Mesenchymal stem cell (in vitro differentiated cells and primary cell): Measurements from ENCODE around the gene IDI1.
"Not testable (repeated sequence)": the region's sequence is repeated elsewhere in the genome, so short reads cannot be mapped to it uniquely, and the experiment has no call there.

Experiments used
- DNase-seq: peaks from one replicate; pipeline ENCODE4 v3.0.0-alpha.2; 2013
- H2AFZ ChIP-seq: one replicate; pipeline ENCODE4 v1.6.1; 2013; ENCODE audit warnings: low read depth, mild to moderate bottlenecking, control low read depth, inconsistent platforms, low read length, moderate library complexity
- H2AK5ac ChIP-seq: 2 replicates; pipeline ENCODE4 v1.6.1; 2013; ENCODE audit warnings: low read length, moderate library complexity, mild to moderate bottlenecking, inconsistent platforms; ENCODE audit not compliant: severe bottlenecking
- H2BK120ac ChIP-seq: one replicate; pipeline ENCODE4 v1.6.1; 2013; ENCODE audit warnings: low read depth, mild to moderate bottlenecking, inconsistent platforms, low read length, moderate library complexity
- H2BK12ac ChIP-seq, 2 experiments: one replicate each; pipeline ENCODE4 v1.6.1; 2013; ENCODE audit warnings: inconsistent platforms in 2 of 2, low read length in 2 of 2, mild to moderate bottlenecking in 2 of 2, moderate library complexity in 2 of 2, control low read depth in 1 of 2
- H2BK15ac ChIP-seq: one replicate; pipeline ENCODE4 v1.6.1; 2013; ENCODE audit warnings: mild to moderate bottlenecking, low read depth, inconsistent platforms; ENCODE audit not compliant: poor library complexity, severe bottlenecking
- H2BK5ac ChIP-seq: 2 replicates; pipeline ENCODE4 v1.6.1; 2013; ENCODE audit warnings: low read depth, mild to moderate bottlenecking, low read length, control low read depth, inconsistent platforms; ENCODE audit not compliant: poor library complexity, severe bottlenecking
- H3K14ac ChIP-seq, 2 experiments: one replicate each; pipeline ENCODE4 v1.6.1; 2013; ENCODE audit warnings: inconsistent platforms in 2 of 2, low read length in 2 of 2, control low read depth in 1 of 2, mild to moderate bottlenecking in 1 of 2, moderate library complexity in 1 of 2
- H3K18ac ChIP-seq, 2 experiments: one replicate each; pipeline ENCODE4 v1.6.1; 2013; ENCODE audit warnings: inconsistent platforms in 2 of 2, low read length in 2 of 2, control low read depth in 1 of 2, low read depth in 1 of 2, mild to moderate bottlenecking in 1 of 2
- H3K23ac ChIP-seq, 2 experiments: one replicate each; pipeline ENCODE4 v1.6.1; 2013; ENCODE audit warnings: inconsistent platforms in 2 of 2, low read length in 2 of 2, mild to moderate bottlenecking in 2 of 2, moderate library complexity in 2 of 2, control low read depth in 1 of 2
- H3K27ac ChIP-seq: 2 replicates; pipeline ENCODE4 v1.5.1; 2013; ENCODE audit warnings: mild to moderate bottlenecking, moderate library complexity, low read length, control low read depth, inconsistent platforms; ENCODE audit not compliant: poor library complexity, severe bottlenecking
- H3K27me3 ChIP-seq, 2 experiments: 2 replicates each; pipeline versions ENCODE4 v1.6.1 to v1.7.0; 2013; ENCODE audit warnings: low read length in 2 of 2, mild to moderate bottlenecking in 2 of 2, moderate library complexity in 2 of 2, control low read depth in 1 of 2, inconsistent platforms in 1 of 2; ENCODE audit not compliant: control insufficient read depth in 1 of 2, insufficient read depth in 1 of 2
- H3K36me3 ChIP-seq, 2 experiments: 2 replicates each; pipeline versions ENCODE4 v1.6.1 to v1.7.0; 2013; ENCODE audit warnings: low read length in 2 of 2, control low read depth in 1 of 2, inconsistent platforms in 1 of 2, low read depth in 1 of 2, mild to moderate bottlenecking in 1 of 2; ENCODE audit not compliant: insufficient read depth in 2 of 2, control insufficient read depth in 1 of 2
- H3K4ac ChIP-seq, 2 experiments: one replicate each; pipeline ENCODE4 v1.6.1; 2013; ENCODE audit warnings: inconsistent platforms in 2 of 2, low read length in 2 of 2, mild to moderate bottlenecking in 2 of 2, moderate library complexity in 2 of 2, control low read depth in 1 of 2, low read depth in 1 of 2
- H3K4me1 ChIP-seq: 2 replicates; pipeline ENCODE4 v1.6.1; 2013; ENCODE audit warnings: low read depth, low read length, control low read depth; ENCODE audit not compliant: control insufficient read depth, insufficient read depth
- H3K4me2 ChIP-seq: 2 replicates; pipeline ENCODE4 v1.6.1; 2013; ENCODE audit warnings: low read length, mild to moderate bottlenecking, inconsistent platforms; ENCODE audit not compliant: poor library complexity, severe bottlenecking
- H3K4me3 ChIP-seq, 2 experiments: 2 replicates each; pipeline versions ENCODE4 v1.5.1 to v1.7.0; 2013; ENCODE audit warnings: low read length in 2 of 2, mild to moderate bottlenecking in 2 of 2, control low read depth in 1 of 2, low read depth in 1 of 2; ENCODE audit not compliant: insufficient read depth in 1 of 2
- H3K79me1 ChIP-seq: replicated peaks from 2 replicates; pipeline ENCODE4 v1.6.1; 2013; ENCODE audit warnings: mild to moderate bottlenecking, control low read depth, low read length, inconsistent platforms; ENCODE audit not compliant: poor library complexity, severe bottlenecking
- H3K9ac ChIP-seq: 2 replicates; pipeline ENCODE4 v1.7.0; 2013; ENCODE audit warnings: mild to moderate bottlenecking, low read length, moderate library complexity
- H3K9me3 ChIP-seq: 2 replicates; pipeline ENCODE4 v1.7.0; 2013; ENCODE audit warnings: mild to moderate bottlenecking, low read length; ENCODE audit not compliant: control insufficient read depth
- H4K8ac ChIP-seq: one replicate; pipeline ENCODE4 v1.6.1; 2013; ENCODE audit warnings: inconsistent platforms, mild to moderate bottlenecking, low read length, moderate library complexity
- H4K91ac ChIP-seq: one replicate; pipeline ENCODE4 v1.6.1; 2013; ENCODE audit warnings: mild to moderate bottlenecking, low read length, inconsistent platforms
- WGBS: methylation state at CpG from one replicate; pipeline ENCODE4 v1.1.7; 2013; ENCODE audit warnings: mixed read lengths; 5-methylcytosine and 5-hydroxymethylcytosine counted together

Gene IDI1

DNA sequence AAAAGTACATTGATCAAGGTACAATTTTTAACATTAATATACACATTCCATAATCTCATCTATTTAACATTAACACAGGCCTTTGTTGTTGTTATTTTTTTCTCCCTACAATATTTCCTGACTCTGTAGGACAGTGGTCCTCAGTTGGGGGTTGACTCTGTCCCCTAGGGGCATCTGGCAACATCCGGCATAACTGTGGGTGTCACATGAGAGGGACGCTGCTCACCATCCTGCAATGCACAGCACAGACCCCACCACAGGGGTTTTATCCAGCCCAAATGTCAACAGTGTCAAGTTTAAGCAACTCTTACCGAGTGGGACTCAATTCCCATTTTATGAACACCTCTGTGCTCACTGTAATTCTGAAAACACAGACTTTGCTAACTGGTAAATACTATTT lies 8.8 kb downstream of the IDI1 start:
- Histone ChIP-seq H3K79me1 (peaks cover 7% of the 10 kb centered on the region), H3K9ac (no peak overlapping the region), H2AK5ac (no peak overlapping the region), H3K27ac (no peak overlapping the region), H3K27me3 (no peaks in the 10 kb centered on the region), H3K14ac (no peak overlapping the region), H3K4me1 (peaks cover 12% of the 10 kb centered on the region), H3K9me3 (no peaks in the 10 kb centered on the region), H2BK5ac (no peak overlapping the region), H2BK12ac (no peak overlapping the region), H4K91ac (no peak overlapping the region), H2AFZ (no peak overlapping the region), H3K18ac (no peak overlapping the region), H3K4ac (no peak overlapping the region), H3K4me3 (no peak overlapping the region), H3K4me2 (no peak overlapping the region), H3K23ac (no peak overlapping the region), H2BK15ac (no peak overlapping the region), H3K36me3 (peaks cover 29 to 81% of the 10 kb centered on the region in 2 experiments), H4K8ac (no peak overlapping the region), H2BK120ac (no peak overlapping the region)
- WGBS = 92% methylated on average over 3 of the region's 3 CpGs
- DNase-seq = peak; percentile 29

- H3K9ac ChIP-seq, H3K9me3 ChIP-seq, H3K4me3 ChIP-seq, H2AK5ac ChIP-seq, H2BK12ac ChIP-seq, H3K14ac ChIP-seq, H3K79me1 ChIP-seq, H2BK15ac ChIP-seq, H2BK120ac ChIP-seq, H3K18ac ChIP-seq, H2AFZ ChIP-seq, DNase-seq, H3K27ac ChIP-seq, H4K8ac ChIP-seq, H3K23ac ChIP-seq, H3K27me3 ChIP-seq, H3K4me2 ChIP-seq, H2BK5ac ChIP-seq, H3K4ac ChIP-seq, H4K91ac ChIP-seq: not testable (repeated sequence)
- Histone ChIP-seq H3K4me1 (peaks cover 10% of the 10 kb centered on the region), H3K36me3 (peaks cover 29 to 70% of the 10 kb centered on the region in 2 experiments)
- WGBS = 94% methylated on average over 10 of the region's 20 CpGs
Observed at GRCh38 chr10:1038769-1039168, 10.2 kb downstream of the IDI1 start.

GRCh38 chr10:1037098-1037497 lies 11.8 kb downstream of the IDI1 start:
- Histone ChIP-seq H3K27ac (no peak overlapping the region), H3K9me3 (no peaks in the 10 kb centered on the region), H4K8ac (no peak overlapping the region), H3K18ac (no peak overlapping the region), H3K4me3 (no peak overlapping the region), H3K4me2 (no peak overlapping the region), H2AK5ac (no peak overlapping the region), H3K79me1 (peaks cover 2% of the 10 kb centered on the region), H3K23ac (no peak overlapping the region), H3K4me1 (peaks cover 10% of the 10 kb centered on the region), H3K4ac (no peak overlapping the region), H3K9ac (no peak overlapping the region), H3K36me3 (peaks cover 23 to 53% of the 10 kb centered on the region in 2 experiments), H2BK15ac (no peak overlapping the region), H2BK5ac (no peak overlapping the region), H4K91ac (no peak overlapping the region), H2AFZ (no peak overlapping the region), H2BK120ac (no peak overlapping the region), H3K14ac (no peak overlapping the region), H3K27me3 (no peaks in the 10 kb centered on the region), H2BK12ac (no peak overlapping the region)
- peak; percentile 43 for DNase-seq
- WGBS = 91% methylated on average over 11 of the region's 11 CpGs

DNA sequence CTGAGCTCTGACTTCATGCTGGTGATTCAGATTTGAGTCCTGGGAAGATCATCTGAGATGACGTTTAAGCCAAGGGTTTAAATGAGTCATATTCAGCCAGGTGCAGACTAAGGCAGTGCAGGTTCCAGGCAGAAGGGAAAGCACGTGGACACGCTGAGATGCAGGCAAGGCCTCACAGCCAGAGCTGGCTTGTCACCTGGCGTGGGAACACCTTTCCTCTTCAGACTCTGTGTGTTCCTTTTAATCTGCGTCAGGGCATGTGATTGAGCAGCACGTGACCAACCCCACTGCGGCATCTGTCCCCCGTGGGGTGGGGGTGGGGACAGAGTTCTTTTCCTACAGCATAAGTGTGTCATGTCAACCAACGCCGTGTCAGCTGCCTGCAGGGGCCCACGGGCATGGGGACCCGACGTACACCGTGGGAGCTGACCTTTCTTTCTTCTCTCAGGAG lies 12.6 kb downstream of the IDI1 start:
- H3K27me3 ChIP-seq = no peaks in the 10 kb centered on the region
- no peak overlapping the region for H3K18ac ChIP-seq
- no peak overlapping the region for H2AFZ ChIP-seq
- H3K4me2 ChIP-seq = no peak overlapping the region
- H4K91ac ChIP-seq = no peak overlapping the region
- no peak overlapping the region for H3K4me3 ChIP-seq
- H3K4me1 ChIP-seq = peaks cover 10% of the 10 kb centered on the region
- peaks cover 2% of the 10 kb centered on the region for H3K79me1 ChIP-seq
- 81% methylated on average over 14 of the region's 14 CpGs for WGBS
- H3K36me3 ChIP-seq = peaks cover 19 to 46% of the 10 kb centered on the region in 2 experiments
- no peak overlapping the region for H2BK120ac ChIP-seq
- peak overlapping the region in 1 of 2 experiments; percentile 2 for H3K23ac ChIP-seq
- no peak overlapping the region for H3K9ac ChIP-seq
- H3K9me3 ChIP-seq = no peaks in the 10 kb centered on the region
- H2AK5ac ChIP-seq = no peak overlapping the region
- H3K14ac ChIP-seq = no peak overlapping the region
- H2BK12ac ChIP-seq = no peak overlapping the region
- H3K4ac ChIP-seq = no peak overlapping the region
- H3K27ac ChIP-seq = no peak overlapping the region
- no peak overlapping the region for H4K8ac ChIP-seq
- no peak overlapping the region for H2BK15ac ChIP-seq
- no peak overlapping the region for H2BK5ac ChIP-seq
- peak; percentile 72 for DNase-seq
